ENCODE results near the gene CCDC57.

Gene CCDC57

DNA sequence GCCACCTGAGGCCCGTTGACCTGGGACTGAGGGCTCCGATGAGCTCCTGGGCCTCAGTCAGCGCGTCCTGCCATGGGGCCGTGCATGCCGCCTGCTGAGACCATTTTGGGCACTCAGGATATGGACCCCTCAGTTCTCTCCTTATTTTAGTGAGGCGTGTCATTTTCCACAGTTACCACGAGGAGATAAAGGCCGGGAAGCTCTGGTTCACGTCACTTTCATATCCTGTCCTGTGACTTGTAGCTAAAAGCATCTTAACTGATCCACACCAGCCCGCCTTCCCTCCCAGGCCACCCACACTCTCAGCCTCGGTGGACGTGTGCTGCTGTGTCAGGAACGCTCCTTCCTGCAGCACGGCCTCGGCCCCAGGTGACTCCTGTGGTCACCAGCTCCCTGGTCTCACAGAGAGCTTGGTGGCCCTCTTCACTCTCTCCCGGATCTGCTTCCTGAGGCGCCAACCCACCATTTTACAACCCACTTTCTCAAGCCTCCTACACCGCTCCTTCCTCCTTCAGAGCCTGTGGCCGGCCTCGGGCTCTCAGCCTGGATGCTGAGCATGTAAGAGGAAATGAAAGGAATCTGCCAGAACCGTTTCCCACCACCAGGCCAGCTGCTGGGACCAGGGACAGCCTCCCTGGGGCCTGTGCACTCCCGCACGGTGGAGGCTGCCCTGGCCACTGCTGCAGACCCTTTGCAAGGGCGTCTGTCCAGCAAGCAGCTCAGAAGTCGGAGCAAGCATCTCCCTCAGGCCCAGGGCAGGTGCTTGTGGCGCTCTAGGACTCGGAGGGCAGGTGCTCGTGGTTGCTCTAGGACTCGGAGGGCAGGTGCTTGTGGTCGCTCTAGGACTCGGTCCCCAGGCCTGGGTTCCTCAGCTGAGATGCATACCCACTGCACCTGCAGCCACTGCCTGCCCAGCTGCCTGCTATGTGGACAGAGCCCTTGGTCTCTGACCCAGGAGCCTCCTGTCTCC is 90.7 kb downstream of the CCDC57 start:
- no peak for ATAC-seq
- no peak for DNase-seq

DNA sequence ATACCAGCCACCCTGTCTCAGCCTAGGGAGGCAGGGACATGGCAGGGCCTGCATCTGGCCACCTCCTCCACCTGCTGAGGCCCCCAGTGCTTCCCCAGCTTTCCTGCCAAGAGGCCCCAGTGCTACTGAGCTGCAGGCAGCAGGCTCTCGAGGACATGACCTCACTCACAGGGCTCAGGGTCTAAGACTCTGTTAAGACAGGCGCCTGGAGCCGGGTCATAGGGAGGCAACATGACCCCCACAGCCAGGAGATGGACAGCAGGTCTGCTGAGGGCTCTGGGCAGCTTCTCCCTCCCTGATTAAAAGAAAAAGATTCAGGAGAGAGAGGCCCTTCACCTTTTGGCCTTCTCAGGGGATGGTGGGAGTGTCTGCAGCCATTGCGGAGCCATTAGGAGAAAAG is 91.4 kb downstream of the CCDC57 start:
- DNase-seq = no peak
- no peak for ATAC-seq

DNA sequence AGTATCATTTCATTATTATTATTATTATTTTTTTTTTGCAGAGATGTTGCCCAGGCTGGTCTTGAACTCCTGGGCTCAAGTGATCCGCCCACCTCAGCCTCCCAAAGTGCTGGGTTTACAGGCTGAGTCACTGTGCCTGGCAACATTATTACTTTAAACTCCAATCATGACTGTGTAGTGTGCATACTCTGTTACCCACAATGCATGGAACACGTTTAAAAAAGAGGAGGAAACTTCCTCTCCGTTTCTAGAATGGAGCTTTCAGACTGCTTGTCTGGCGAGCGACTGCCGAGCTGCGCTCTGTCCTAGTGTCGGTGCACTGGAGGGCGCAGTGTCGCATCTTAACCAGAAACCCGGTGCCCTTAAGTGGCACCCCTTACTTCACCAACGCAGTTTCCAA is 92.5 kb downstream of the CCDC57 start:
- ATAC-seq (peak; percentile 86), DNase-seq (no peak)

DNA sequence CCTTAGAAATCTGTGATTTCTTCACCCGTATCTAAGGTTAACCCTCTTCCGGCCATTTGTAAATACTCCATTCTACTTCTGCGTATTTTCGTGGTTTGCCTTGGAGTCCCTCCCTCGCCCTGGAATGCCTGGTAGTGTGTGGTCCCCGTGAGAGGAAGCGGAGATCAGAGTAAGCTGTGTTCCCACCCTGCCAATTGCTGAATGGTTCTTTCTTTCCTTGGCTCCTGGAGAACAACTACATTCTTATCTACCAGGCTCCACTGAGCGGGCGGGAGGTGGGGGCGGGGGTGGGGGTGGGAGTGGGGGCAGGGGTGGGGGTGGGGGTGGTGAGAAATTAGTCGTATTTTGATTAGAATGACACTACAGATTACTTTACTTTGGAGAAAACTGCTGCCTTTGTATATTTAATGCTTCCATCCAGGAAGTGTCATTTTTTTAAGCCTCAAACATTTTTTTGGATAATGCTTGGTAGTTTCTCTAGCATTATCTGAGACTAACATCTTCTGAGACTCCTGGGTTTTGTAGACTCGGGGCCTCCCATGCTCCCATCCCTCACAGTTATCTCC is 93.7 kb downstream of the CCDC57 start:
- DNase-seq = no peak
- no peak for ATAC-seq

DNA sequence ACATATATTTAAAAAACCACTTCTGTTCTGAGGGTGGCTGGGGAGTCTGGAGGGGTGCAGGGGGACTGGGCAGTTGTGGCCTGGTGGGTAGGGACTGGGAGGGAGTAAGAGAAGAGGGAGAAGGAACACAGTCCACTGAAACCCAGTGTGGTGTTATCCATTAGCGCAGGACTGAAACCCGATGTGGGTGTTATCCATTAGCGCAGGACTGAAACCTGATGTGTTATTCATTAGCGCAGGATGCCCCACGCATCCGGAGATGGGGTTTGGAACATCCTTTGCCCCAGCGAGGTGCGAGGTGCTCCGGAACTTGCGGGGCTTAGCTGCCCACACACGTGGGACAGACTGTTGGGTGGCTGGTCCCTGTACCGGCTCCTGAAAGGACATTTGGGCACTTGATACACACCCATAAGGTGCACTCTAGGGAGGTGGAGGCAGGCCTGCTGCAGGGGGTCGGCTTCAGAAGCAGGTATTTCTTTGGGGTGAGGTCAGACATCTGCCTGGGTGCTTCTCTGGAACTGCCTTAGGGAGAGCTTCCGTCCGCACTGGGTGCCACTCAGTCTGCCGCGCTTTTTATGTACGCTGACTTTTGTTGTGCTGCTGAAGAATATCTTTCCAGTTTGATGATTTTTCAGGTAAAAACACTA is 94.4 kb downstream of the CCDC57 start:
- ATAC-seq = no peak
- DNase-seq = no peak

DNA sequence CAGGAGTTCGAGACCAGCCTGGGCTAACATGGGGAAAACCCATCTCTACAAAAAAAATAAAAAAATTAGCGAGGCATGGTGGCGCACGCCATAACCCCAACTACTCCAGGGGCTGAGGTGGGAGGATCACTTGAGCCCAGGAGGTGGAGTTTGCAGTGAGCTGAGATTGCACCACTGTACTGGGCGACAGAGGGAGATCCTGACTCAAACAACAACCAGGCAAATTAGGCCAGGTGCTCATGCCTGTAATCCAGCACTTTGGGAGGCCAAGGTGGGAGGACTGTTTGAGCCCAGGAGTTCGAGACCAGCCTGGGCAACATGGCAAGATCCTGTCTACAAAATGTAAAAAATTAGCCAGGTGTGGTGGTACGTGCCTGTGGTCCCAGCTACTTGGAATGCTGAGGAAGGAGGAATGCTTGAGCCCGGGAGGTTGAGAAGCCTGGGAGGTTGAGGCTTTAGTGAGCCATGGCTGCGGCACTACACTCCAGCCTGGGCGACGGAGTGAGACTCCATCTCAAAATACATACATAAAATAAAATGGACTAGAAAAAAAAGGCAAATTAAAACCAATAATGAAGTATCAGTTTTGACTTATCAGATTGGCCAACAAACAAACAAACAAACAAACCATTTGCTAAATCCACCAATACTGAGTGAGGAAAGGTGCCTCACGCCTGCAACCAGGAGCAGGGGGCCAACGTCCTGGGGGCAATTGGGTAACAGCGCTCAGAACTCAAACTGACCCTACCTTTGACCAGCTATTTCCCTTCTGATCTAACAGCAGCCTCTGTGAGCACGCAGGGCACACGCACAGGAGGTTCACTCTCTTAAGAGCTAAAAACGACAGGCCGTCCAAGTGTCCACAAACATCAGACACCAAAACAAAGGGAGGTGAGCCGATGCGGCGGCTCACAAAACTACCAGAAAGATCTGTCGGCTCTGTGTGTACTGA is 95.2 kb downstream of the CCDC57 start:
- ATAC-seq (no peak), DNase-seq (no peak)

DNA sequence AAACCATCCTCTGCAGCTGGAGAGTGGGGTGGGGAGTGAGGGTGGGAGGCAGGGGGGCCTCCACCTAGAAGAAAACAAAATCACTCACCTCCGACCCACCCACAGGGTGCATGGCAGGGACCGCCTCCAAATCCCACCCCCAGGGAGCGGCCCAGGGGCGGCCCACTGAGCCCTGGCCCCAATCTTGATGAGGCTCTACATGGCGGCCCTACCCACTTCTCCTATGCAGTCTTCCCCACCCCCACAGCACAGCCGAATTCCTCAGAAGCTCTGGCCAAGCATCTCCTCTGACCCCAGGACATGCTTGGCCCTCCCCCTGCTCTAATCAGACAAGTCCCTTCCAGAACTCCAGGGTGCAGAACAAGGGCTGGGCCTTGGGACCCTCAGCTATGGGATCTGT is 96.4 kb downstream of the CCDC57 start:
- DNase-seq (no peak), ATAC-seq (no peak)

DNA sequence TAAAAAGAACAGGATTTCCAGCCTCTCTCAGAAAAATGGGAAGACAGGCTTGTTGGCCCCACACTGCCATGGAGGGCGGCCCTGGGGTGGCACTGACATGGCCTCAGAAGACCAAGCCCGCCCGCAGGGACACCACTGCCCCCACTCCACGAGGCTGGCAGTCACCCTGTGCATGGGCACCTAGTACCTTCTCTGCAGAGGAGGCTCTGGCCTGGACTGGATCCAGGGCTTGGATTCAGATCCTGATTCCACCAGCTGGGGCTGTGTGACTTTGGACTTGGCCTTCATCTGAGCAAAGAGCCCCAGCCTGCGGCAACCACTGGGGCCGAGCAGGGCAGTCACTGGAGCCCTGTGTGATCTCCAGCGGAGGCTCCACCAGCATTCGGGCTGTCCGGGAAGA is 97.8 kb downstream of the CCDC57 start:
- DNase-seq (no peak), ATAC-seq (no peak)

DNA sequence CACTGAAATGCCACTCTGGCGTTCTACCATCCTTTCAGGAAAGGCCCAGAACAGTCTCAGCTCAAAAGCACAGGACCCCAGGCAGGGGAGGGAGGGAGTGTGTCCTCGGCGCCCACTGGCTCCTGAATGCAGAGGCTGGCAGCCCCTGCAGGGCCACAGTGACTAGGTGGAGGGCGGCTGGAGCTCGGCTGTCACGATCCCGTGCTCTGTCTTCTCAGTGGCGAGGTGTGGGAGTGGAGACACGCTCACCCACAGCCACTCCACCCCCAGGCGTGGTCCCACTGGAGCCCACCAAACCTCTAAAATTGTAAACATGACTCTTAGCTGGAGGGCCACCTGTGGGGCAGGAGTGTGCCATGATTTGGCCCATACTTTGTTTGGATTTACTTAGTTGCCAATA is 98.2 kb downstream of the CCDC57 start:
- ATAC-seq = no peak
- DNase-seq = no peak

DNA sequence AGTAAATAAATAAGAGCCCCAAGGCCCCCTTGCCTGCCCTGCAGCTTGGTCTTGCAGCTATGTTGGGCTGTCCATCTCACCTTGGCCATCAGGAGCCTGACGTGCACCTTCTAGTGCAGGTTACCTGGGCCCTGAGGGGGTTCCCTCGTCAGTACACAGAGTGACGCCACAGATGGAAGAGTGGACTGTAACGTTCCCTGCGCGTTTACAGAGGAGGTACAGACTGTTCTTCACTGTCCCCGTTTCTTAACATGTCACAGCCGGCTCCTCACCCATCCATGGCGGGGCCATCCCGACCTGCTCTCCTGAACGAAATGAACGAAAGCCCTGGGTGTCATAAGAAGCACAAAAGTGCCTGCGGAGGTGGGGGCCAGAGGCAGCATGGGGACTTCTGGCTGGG is 98.7 kb downstream of the CCDC57 start:
- ATAC-seq (no peak), DNase-seq (no peak)

DNA sequence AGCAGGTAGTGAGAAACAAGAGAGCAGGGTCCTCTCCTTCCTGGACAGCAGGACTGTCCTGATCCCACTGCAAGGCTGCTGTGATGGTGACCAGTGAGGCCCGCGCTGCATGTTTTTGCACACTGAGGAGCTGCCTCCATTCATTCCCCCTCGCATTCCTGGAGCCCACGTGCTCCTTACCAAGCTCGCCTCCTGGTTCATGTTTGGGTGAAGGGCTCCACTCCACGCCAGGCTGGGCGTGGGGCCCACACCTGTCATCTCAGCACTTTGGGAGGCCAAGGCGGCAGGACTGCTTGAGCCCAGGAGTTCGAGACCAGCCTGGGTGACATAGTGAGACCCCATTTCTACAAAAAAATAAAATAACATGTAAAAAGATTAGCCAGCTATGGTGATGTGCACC is 99.2 kb downstream of the CCDC57 start:
- ATAC-seq (no peak), DNase-seq (no peak)

DNA sequence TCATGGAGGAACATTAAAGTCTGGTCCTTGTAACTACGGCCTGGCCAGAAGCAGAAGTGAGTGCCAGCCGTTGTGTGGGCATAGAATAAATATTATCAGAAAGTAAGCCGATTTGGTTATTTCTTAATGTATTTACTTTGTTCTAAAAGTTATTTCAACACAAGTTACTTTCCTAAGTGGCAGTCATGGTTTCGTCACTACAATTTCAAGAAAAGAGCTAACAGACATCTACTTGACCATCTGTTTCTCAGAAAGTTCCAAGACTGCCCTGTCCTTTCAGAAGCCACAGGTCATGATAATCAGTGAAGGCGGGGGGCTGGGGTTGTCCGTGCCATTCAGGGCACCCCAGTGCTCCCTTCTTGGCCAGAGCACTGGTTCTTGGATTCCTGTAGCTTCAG is 99.7 kb downstream of the CCDC57 start:
- DNase-seq (no peak), ATAC-seq (no peak)

DNA sequence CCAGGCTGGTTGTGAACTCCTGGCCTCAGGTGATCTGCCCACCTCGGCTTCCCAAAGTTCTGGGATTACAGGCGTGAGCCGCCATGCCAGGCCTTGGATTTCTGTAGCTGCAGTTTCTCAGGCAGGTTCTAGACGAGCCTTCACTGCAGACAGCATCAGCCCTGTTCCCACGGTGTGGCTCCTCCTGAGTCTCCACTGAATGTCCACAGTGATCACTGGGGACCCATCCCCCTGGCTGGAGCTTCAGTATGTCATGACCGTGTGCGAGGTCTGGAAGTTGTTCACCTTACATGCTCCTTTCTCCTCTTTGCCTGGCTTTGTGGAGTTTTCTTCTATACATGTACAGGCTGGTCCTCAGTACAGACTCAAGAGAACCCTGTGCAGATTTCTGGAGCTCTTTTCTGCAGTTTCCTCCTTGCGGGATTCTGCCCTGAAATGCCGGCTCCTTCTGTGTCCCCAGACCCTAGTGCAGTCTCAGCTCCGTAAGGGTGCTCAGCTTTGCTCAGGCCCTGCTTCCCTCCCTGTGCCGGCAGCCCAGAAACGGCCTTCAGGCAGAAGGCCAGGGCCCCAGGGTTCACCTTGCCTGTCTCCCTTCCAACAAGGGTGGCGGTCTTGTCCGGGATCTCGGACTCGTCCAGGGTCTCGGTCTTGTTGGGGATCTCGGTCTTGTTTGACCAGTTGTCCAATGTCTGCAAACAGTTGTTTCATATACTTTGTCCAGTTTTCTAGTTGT is 100.3 kb downstream of the CCDC57 start:
- ATAC-seq (no peak), DNase-seq (no peak)

DNA sequence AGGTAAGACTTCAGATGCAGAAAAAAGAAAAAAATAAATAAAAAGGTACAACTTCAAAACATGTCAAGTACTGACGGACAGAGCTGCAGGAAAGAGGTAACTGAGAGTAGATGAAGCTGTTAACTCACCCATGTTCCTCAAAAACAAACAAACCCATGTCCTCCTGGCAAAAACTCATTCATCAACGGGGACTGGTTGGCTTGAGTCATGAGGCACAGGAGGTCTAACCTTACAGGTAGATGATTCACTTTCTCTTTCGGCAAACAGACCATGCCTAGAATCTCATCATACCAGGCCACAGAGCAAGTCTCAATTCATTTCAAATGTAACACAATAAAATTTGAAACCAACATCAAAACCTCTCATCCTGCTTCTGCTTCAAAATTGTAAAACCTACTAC is 102.3 kb downstream of the CCDC57 start:
- DNase-seq (no peak), ATAC-seq (peak; percentile 42)

DNA sequence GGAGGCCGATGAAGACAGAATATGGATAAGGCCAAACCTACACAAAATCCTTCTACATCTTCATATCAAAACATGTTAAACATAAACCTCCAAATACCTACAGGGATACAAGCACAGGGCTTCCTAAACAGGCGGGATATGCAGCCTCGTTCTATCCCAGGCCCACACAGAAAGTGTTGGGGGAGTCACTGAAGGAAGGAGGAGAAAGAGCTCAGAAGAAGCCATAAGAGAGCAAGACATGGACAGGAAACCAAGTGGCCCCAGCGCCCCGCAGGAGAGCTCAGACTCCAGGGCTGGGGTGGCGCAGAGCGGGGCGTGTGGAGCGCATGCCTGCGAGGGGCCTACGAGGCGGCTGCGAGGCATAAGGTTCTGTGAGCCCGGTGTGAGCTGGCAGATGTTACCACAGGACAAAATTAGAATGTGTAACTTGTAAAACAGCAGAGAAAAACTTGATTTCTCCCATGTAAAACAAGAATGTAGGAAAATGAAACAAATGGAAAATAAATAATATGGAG is 103.6 kb downstream of the CCDC57 start:
- no peak for ATAC-seq

DNA sequence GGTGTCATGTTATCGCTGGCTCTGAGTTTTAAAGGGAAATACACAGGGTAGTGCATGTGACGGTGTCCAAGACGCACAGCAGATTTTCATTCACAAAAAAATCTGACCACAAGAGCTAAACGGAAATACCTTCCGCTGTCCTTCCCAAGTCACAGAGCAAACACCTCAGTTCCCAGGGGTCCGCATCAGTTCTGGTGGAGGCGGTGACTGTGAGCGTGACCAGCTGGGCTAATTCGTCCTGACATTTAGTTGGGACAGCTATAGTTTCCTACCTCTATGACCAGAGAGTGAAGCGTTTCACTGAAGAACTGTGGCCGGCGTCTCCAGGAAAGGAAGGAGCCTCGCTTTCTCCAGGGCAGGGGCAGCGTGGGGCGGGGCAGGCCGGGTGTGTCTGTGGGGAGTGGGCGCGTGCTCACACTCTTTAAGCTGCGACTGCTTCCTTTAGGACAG is 104.1 kb downstream of the CCDC57 start:
- DNase-seq (no peak), ATAC-seq (no peak)

More for the DNA sequence above, 103.6 kb downstream of the CCDC57 start:
- no peak for DNase-seq

DNA sequence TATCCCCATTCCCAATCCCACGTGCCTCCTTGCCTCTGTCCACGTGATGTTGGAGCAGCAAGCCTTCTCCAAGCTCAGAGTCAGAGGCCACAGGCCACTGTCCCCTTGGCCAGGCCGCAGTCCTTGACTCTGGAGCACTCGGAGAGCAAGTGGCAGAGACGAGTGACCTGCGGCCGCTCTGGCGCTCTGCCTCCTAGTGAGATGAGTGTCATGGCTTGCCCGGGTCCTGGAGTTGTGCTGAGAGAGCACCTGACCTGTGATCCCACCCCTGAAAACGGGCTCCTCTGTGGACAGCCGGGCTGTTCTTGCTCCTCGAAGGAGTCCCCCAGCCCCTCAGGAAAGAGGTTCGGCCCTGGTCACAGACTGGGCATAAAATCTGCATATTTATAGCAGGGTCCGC is 104.6 kb downstream of the CCDC57 start:
- ATAC-seq = no peak
- DNase-seq = no peak

DNA sequence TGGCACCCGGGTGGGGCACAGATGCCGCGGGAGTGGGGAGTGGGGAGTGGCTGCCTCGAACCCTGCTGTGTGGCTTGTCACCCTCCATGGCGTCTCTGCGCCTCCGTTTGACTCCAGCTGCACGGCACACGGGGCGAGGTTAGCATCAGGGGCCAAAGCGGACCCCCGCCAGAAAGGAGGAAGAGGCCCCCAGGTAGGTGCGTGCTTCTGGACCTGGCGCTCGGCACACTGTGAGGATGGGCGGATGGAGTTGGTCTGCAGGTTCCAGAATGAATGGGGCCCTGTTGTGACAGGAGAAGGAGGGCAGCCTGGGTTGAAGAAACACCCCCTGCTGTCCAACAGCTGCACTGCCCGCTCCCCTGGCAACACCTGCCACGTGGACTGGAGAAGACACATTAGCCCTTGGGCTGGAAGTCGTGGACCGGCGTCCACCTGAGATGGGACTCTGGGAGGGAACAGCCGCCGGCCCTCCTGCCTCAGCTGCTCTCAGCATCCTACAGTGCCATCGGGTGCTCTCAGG is 105.2 kb downstream of the CCDC57 start:
- DNase-seq (no peak), ATAC-seq (no peak)

DNA sequence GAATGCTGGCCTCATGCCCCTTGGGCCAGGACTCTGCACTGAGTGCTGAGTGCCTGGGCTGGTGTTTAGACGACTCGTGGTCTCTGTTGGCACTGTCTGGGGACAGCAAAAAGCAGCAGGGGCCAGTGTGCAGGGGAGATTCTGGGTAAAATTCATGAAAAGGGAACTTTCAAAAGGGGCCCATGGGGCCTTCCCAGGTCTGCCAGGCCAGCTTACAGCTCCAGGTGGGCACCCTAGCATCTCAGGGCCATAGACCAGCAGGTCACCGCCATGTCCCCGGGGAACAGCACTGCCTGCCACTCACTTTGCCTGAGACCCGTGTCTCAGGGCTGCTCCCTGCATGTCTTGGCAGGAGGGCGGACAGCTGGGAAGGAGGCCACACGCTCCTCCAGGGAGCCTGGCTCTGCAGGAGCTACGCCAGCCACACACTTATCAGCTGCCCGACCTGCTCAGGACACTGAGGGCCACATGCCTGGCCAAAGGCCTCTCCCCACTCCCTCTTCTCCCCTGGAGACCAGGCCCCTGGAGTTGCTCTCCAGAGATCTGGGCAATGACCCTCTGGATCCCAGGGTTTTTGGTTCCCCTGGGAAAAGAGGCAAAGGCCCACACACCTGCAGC is 105.8 kb downstream of the CCDC57 start:
- ATAC-seq (no peak), DNase-seq (no peak)
